Left cardiac atrium (tissue), 4 donors: Measurements from ENCODE around the gene SYNE3. TPM values are rescaled to one million over a fixed set of nuclear protein-coding genes. Genes with fewer than 3 reads are reported as not detected.
A peak's percentile ranks its signal among the peaks of the same experiment; 100 is the strongest.

Experiments
- ATAC-seq, 2 donors: fragments of 200-7000 bp; cut with Tn5 transposase; one replicate each; pipeline ENCODE4 v1.9.1; 2020; ENCODE audit warnings: mild to moderate bottlenecking in 2 of 2, moderate library complexity in 2 of 2
- DNase-seq: peaks from one replicate; pipeline ENCODE4 v3.0.0-alpha.2; 2020
- intact Hi-C, 2 donors: fragments of 100-400 bp; cut with DNase I; formaldehyde crosslinking; loops; one replicate each; pipeline versions ENCODE4 v1.14.1 to v1.15.1; 2022 to 2023
- total RNA-seq, 2 donors: library from RNA; stranded (reverse); fragmentation: NEBNext Ultra II Directional; extraction: Animal tissue kit (Norgen Biotek cat#: 25700); gene quantifications; one replicate each; pipeline ENCODE4 v1.2.1, GENCODE V29; 2021
- donor health status: DM: no; HTN: yes; CAD: no.
- donor health status: DM: no; HTN: yes; CAD: no; lungs with severe emphysema.
- donor health status: DM: yes; HTN: yes; CAD: no.
- donor health status: Dilated cardiomyopathy.

Gene SYNE3
- total RNA-seq, 2 donors from 2014 or later = 24.6 to 34.3 TPM

DNA sequence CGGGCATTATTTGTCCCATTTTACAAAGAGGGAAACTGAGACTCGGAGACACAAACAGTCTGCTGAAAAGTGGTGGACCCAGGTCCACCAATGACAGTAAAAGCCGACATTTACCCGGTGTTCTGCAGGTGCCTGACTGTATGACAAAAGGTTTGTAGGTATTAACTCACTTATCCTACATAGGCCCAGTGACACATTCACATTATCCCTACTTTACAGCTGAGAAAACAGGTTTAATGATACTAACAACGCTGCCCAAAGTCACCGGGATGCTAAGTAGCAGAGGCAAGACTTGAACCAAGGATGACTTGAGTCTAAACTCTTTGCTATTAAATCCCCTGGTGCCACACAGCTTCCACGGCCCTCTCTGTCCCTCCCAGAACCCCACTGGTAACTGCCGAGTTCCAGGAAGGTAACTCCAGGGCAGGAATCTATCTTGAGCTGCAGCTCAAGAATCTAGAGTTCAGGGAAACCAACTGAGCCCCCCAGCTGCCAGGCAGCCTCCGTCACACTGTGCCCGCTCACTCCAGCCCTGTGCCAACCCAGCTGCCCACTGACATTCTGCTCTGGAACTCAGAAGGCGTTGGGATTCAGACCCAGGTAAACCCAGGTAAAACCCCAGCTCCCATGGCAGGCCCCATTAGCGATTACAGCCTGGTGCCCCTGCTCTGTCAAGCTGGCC is 33.7 kb downstream of the SYNE3 start:
- no peak for ATAC-seq
- intact Hi-C loops = loop anchor here in 1 of 2 donors (5.0 kb wide), 1 partner anchor 35 kb away; the partner anchor contains the start of gene SYNE3

GRCh38 chr14:95481391-95482022 is 34.9 kb downstream of the SYNE3 start:
- ATAC-seq (no peak), DNase-seq (no peak)
- intact Hi-C loops = loop anchor here in 1 of 2 donors (5.0 kb wide), 1 partner anchor 36 kb away; the partner anchor contains the start of gene SYNE3

More for the DNA sequence above, 33.7 kb downstream of the SYNE3 start:
- no peak for DNase-seq

- ATAC-seq = no peak
- intact Hi-C loops = loop anchor here in 1 of 2 donors (5.0 kb wide), 1 partner anchor 36 kb away; the partner anchor contains the start of gene SYNE3
- DNase-seq = no peak
Measured at GRCh38 chr14:95480887-95481226, 35.6 kb downstream of the SYNE3 start.

- ATAC-seq (peak; percentile 82 to 85), DNase-seq (peak; percentile 84)
- intact Hi-C loops = loop anchor here in 1 of 2 donors (5.0 kb wide), 1 partner anchor 37 kb away; the partner anchor contains the start of gene SYNE3
Measured at GRCh38 chr14:95480109-95480886, 36.2 kb downstream of the SYNE3 start.

DNA sequence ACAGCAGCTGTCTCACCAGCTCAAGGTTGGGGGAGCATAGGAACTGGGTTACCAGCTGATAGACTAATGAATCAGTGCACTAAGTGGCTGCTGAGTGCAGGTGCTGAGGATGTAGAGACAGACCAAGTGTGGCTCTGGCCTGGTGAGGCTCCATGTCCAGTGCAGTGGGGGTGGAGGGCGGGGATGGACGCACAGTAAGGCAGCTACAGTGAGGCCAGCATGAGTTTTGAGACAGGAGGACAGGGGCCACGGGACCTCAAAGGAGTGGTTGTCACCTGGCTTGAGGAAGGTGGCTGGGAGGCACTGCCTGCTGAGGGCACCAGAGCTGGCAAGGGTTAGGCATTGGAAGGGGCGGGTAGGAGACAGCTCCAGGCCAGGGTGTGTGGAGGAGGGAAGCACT is 37.0 kb downstream of the SYNE3 start:
- intact Hi-C loops = no loop called here
- no peak for DNase-seq
- no peak for ATAC-seq

GRCh38 chr14:95478818-95479217 is 37.6 kb downstream of the SYNE3 start:
- intact Hi-C loops = no loop called here
- DNase-seq (no peak), ATAC-seq (no peak)

DNA sequence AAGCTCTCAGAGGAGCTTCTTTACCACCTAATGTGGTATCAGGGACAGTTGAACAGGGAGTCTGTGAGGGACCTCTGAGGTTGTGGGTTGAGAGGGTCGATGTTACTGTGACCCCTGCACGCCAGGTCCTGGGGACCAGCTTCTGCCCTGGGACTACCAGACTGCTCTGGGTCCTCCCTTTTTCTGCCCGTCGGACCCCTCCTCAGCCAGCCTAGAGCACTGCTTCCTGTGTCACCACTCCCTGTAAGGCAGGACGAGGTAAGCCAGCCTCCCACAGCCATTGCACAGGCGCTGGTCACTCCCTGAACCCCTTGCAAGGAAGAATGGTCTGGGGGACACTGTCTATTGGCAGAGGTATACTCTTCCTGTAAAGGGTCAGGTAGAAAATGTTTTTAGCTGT is 38.1 kb downstream of the SYNE3 start:
- intact Hi-C loops = no loop called here
- DNase-seq (no peak), ATAC-seq (no peak)

DNA sequence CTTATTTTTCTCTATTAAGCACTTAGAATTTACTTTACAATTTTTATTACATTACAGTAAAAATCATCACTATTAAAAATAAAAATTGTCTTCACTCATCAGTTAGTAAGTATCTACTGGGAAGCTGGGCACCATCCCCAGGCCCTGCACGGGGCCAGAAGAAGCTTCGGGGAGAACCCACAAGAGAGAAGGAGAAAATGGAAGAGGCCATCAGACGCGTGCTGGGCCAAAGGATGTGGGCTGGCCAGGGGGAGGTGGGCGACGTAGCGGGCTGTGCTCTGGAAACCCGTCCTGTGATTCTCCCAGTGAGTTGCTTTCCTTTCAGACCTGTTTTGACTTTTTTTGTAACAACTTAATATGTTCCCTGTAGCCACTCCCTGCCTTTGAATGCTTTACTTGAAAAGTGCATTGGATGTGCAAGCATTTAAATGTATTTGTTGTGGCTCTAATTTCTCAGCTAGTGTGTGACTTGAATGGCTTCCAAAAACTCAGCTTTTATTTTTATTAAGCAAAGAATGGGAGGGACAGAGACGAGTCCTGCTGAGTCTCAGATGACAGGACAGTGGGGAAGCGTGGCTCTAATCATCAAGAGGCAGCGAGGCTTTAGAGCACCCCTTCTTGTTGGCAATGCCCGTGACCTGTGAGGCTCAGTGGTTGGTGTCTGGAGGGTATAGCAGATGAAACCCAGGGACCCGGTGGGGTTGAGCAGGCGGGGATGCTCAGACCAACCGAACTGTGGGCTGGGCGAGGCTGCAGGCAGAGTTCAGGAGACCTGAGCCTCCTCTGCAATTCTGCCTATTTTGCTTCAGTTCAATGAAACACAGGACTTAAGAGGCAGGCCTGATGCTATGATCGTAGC is 38.8 kb downstream of the SYNE3 start:
- ATAC-seq = no peak
- DNase-seq = no peak
- intact Hi-C loops = no loop called here

GRCh38 chr14:95476747-95477146 is 39.7 kb downstream of the SYNE3 start:
- no peak for DNase-seq
- intact Hi-C loops = no loop called here
- ATAC-seq = no peak

DNA sequence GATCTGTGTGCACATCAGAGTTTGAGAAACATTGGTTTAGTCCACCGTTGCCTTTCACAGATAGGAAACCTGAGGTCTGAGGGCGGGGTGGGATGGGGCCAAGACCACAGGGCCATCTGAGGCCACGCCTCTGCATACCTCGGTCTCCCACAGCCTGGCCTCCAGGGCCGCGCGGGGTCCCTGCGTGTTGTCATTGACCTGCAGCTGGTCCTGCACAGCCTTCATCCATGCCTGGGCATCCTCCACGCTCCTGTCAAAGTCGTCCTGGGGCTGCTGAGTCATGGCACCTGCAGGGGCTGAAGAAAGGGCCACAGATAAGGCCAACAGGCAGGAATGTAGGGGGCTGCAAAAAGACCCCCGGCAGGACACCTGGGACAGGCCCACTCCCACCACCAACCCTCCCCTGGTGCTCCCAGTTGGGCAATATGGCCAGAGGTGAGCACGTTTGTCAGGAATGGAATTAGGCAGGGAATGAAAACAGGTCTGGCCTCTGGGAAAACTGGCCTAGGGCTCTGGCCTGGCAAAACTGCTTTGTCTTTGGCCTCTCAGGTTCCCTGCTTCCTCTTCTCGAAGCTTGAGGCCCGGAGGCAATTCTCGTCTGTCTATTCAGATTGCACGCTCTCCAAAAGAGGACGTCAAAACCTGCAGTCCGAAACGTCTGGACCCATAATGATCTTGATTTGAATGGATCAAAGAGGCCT is 40.8 kb downstream of the SYNE3 start:
- intact Hi-C loops = no loop called here
- ATAC-seq (no peak), DNase-seq (no peak)

GRCh38 chr14:95474941-95475340 is 41.5 kb downstream of the SYNE3 start:
- intact Hi-C loops = no loop called here
- ATAC-seq = no peak
- DNase-seq = no peak

GRCh38 chr14:95474486-95474885 is 42.0 kb downstream of the SYNE3 start:
- intact Hi-C loops = no loop called here
- DNase-seq (no peak), ATAC-seq (no peak)

DNA sequence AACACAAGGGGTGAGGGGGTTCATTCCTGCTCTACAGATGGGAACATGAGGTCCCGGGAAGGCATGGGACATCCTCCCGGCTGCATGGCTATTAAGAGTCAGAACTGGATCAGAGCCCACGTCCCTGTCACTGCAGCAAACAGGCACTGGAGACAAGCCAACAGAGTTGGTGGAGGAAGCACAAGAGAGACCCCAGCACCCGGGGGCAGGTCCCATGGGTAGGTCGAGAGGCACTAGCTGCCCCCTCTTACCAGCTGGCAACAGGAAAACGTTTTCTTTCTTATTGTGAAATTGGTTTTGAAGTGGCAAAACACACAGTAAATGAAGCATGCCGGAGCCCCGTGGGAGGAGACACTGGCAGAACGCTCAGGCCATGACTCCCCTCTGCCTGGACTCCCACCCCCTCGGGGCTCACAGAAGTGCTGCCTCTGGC is 43.6 kb downstream of the SYNE3 start:
- peak; percentile 30 to 42 for ATAC-seq
- no peak for DNase-seq
- intact Hi-C loops = no loop called here

- ATAC-seq = peak; percentile 77 to 78
- intact Hi-C loops = no loop called here
Measured at GRCh38 chr14:95471476-95471875, 45.0 kb downstream of the SYNE3 start.

DNA sequence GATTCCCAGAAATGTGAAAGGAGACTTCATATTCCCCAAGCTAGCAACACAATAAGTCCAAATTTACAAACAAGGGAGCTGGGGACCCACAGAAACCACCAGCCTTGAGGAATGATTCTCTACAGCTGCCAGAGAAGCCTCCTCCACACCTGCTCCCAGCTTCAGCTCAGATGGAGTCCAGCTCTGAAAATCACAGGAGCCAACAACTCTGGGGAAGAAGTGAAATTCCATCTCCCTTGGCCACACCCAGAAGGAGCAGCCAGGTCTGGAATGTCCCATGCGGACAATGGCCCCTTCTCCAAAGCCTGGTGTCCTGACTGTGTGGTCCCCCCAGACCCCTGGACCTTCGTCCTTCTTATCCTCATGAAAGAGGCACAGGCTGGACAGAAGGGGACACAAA is 45.4 kb downstream of the SYNE3 start:
- peak in 1 of 2 donors; percentile 28 for ATAC-seq
- intact Hi-C loops = no loop called here
- DNase-seq = no peak

More at GRCh38 chr14:95471476-95471875, 45.0 kb downstream of the SYNE3 start:
- no peak for DNase-seq

DNA sequence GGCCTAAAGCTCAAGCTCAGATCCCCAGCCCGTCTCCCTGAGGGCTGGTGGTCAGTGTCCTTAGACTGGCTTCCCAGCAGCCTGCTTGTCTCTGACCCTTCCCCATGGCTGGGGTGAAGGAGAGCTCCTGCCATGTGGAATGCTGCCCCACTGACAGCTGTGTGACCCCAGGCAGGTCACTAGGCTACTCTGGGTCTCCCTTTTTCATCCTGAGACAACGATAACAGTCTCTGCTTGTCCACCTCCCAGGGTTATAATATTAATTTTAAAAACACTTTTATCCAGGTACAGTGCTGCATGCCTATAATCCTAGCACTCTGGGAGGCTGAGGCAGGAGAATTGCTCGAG is 47.3 kb downstream of the SYNE3 start:
- DNase-seq = no peak
- intact Hi-C loops = no loop called here
- ATAC-seq = no peak

GRCh38 chr14:95468448-95469133 is 47.9 kb downstream of the SYNE3 start:
- intact Hi-C loops = no loop called here
- no peak for DNase-seq

DNA sequence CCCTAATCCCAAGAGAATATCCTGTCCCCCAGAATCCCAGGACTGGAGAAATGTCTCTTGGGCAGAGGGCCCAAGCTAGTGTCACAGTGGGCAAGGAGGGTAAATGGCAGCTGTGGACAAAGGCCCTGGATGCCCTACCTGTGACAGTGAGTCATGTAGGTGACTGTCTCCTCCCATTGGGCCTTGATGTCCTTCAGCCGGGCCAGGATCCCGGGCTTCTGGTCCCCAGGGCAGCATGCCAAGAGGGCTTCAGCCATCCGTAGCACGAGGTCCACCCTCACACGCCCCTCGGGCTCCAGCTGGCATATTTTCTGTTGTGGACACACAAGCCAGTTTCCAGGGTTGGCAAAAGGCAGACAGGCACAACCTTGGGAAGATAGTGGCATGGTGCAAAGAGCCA is 48.8 kb downstream of the SYNE3 start:
- ATAC-seq = no peak
- intact Hi-C loops = no loop called here
- DNase-seq = no peak

More at GRCh38 chr14:95468448-95469133, 47.9 kb downstream of the SYNE3 start:
- ATAC-seq = no peak
